Transverse colon (tissue), 4 donors: ENCODE data around the gene CLDN2. TPM values are rescaled to one million over a fixed set of nuclear protein-coding genes. Genes with fewer than 3 reads are reported as not detected.
A peak's percentile ranks its signal among the peaks of the same experiment; 100 is the strongest.

Experiments
- DNase-seq: peaks from one replicate; pipeline ENCODE4 v3.0.0-alpha.2; 2019
- H3K27ac ChIP-seq, 4 donors: fragments of 200-600 bp; sonication (generic); 2 replicates each; pipeline ENCODE4 v1.5.1; 2016 to 2018; ENCODE audit warnings: inconsistent platforms in 4 of 4
- H3K27me3 ChIP-seq: fragments of 200-600 bp; sonication (generic); 2 replicates; pipeline ENCODE4 v1.5.1; 2017; ENCODE audit warnings: inconsistent platforms
- H3K36me3 ChIP-seq, 4 donors: fragments of 200-600 bp; sonication (generic); 2 replicates each; pipeline ENCODE4 v1.5.1; 2017 to 2019; ENCODE audit warnings: inconsistent platforms in 4 of 4
- H3K4me1 ChIP-seq, 4 donors: fragments of 200-600 bp; sonication (generic); 2 replicates each; pipeline ENCODE4 v1.5.1; 2017 to 2020; ENCODE audit warnings: inconsistent platforms in 4 of 4
- H3K4me3 ChIP-seq, 4 donors: fragments of 200-600 bp; sonication (generic); 1 replicate in 1 of 4; 2 replicates in 3 of 4; pipeline versions ENCODE4 v1.5.1 to v1.6.1; 2017 to 2019; ENCODE audit warnings: inconsistent platforms in 4 of 4
- H3K9me3 ChIP-seq, 2 donors: fragments of 200-600 bp; sonication (generic); 2 replicates each; pipeline ENCODE4 v1.5.1; 2017 to 2019; ENCODE audit warnings: inconsistent platforms in 2 of 2
- CTCF ChIP-seq, 5 experiments: fragments of 200-600 bp in 3 of 5; fragments of 450-650 bp in 2 of 5; sonication (generic) in 3 of 5; IDR thresholded peaks; 1 replicate in 2 of 5; 2 replicates in 3 of 5; pipeline ENCODE4 v1.5.1; 2016 to 2017; ENCODE audit warnings: antibody characterized with exemption in 5 of 5, inconsistent platforms in 3 of 5, mild to moderate bottlenecking in 2 of 5, moderate library complexity in 1 of 5
- EP300 ChIP-seq: sonication (generic); formaldehyde crosslinking; IDR thresholded peaks from one replicate; pipeline ENCODE4 v1.6.1; 2017; ENCODE audit warnings: antibody characterized with exemption, low read depth
- POLR2A ChIP-seq: fragments of 450-650 bp; IDR thresholded peaks from one replicate; pipeline ENCODE4 v1.6.1; 2016; ENCODE audit warnings: antibody characterized with exemption, mild to moderate bottlenecking, moderate library complexity
- POLR2AphosphoS5 ChIP-seq, 3 donors: sonication (generic); formaldehyde crosslinking; IDR thresholded peaks; one replicate each; pipeline ENCODE4 v1.6.1; 2016; ENCODE audit warnings: antibody characterized with exemption in 3 of 3
- WGBS, 2 donors: methylation state at CpG; one replicate each; pipeline ENCODE4 v1.1.5; 2018; ENCODE audit warnings: low coverage in 1 of 2; 5-methylcytosine and 5-hydroxymethylcytosine counted together
- in situ Hi-C, 4 donors: fragments of 200-750 bp; cut with MboI; loops; one replicate each; pipeline versions ENCODE4 v1.15.0 to v1.15.1; 2017; ENCODE audit warnings: low sequenced_read_pairs in 3 of 4, low pct_ligation_motif_present in 1 of 4, low pct_unique_long_range_greater_than_20kb in 1 of 4
- intact Hi-C: fragments of 100-400 bp; cut with DNase I; formaldehyde crosslinking; loops from one replicate; pipeline ENCODE4 v1.15.1; 2023; ENCODE audit warnings: low total_unique reads
- total RNA-seq, 4 donors: library from RNA; depleted of rRNA; stranded (reverse); fragments of >200 nt; gene quantifications; one replicate each; pipeline ENCODE4 v1.1.0, GENCODE V29; 2016

CLDN2 gene
- total RNA-seq, 4 donors from 2014 or later = 0.16 to 0.27 TPM; not detected in 2

GRCh38 chrX:106891762-106892460, 28.3 kb upstream of the CLDN2 start:
- no peak for DNase-seq
- WGBS, 2 donors = 61% methylated on average over 7 of the region's 7 CpGs; no CpG with 5 or more reads in 1 of the 2 donors
- no peak for TF ChIP-seq EP300
- no peak for TF ChIP-seq POLR2A
- TF ChIP-seq CTCF (IDR thresholded peaks at IDR 0.05) = no peak
- no peak for TF ChIP-seq POLR2AphosphoS5 (IDR thresholded peaks at IDR 0.05)
- no peaks in the 10 kb centered on the region for H3K4me1 ChIP-seq
- H3K27me3 ChIP-seq = no peaks in the 10 kb centered on the region
- no peaks in the 10 kb centered on the region for H3K9me3 ChIP-seq
- H3K36me3 ChIP-seq = no peaks in the 10 kb centered on the region
- H3K27ac ChIP-seq = no peak overlapping the region
- H3K4me3 ChIP-seq = no peak overlapping the region
- in situ Hi-C loops (no loop called here), intact Hi-C loops (no loop called here)

- intact Hi-C loops = no loop called here
- Histone ChIP-seq H3K27ac (no peak overlapping the region), H3K4me1 (no peaks in the 10 kb centered on the region), H3K36me3 (no peaks in the 10 kb centered on the region), H3K9me3 (no peaks in the 10 kb centered on the region), H3K4me3 (no peak overlapping the region), H3K27me3 (no peaks in the 10 kb centered on the region)
- 23% methylated on average over 6 of the region's 6 CpGs; no CpG with 5 or more reads in 1 of the 2 donors for WGBS, 2 donors
- in situ Hi-C loops = no loop called here
- peak; percentile 45 for DNase-seq
- TF ChIP-seq CTCF (IDR thresholded peaks at IDR 0.05) (peak; percentile 51 to 85 (median 60)), POLR2AphosphoS5 (IDR thresholded peaks at IDR 0.05) (no peak), EP300 (no peak), POLR2A (no peak)
Observed at GRCh38 chrX:106894392-106894909, 25.8 kb upstream of the CLDN2 start.

- Histone ChIP-seq H3K4me1 (no peaks in the 10 kb centered on the region), H3K27ac (no peak overlapping the region), H3K4me3 (no peak overlapping the region), H3K36me3 (no peaks in the 10 kb centered on the region), H3K27me3 (no peaks in the 10 kb centered on the region), H3K9me3 (no peaks in the 10 kb centered on the region)
- intact Hi-C loops (no loop called here), in situ Hi-C loops (no loop called here)
- WGBS, 2 donors = 51% methylated on average over 3 of the region's 3 CpGs; no CpG with 5 or more reads in 1 of the 2 donors
- DNase-seq = no peak
- no peak for TF ChIP-seq CTCF (IDR thresholded peaks at IDR 0.05)
- TF ChIP-seq EP300 = no peak
- TF ChIP-seq POLR2A = no peak
Observed at GRCh38 chrX:106894978-106895452, 25.2 kb upstream of the CLDN2 start.

GRCh38 chrX:106897259-106897658, 22.9 kb upstream of the CLDN2 start:
- in situ Hi-C loops = no loop called here
- no peak for TF ChIP-seq POLR2AphosphoS5 (IDR thresholded peaks at IDR 0.05)
- TF ChIP-seq CTCF (IDR thresholded peaks at IDR 0.05) = no peak
- TF ChIP-seq EP300 = no peak
- TF ChIP-seq POLR2A = no peak
- WGBS, 2 donors = 64% methylated on average over 6 of the region's 6 CpGs; no CpG with 5 or more reads in 1 of the 2 donors
- Histone ChIP-seq H3K9me3 (no peaks in the 10 kb centered on the region), H3K27ac (no peak overlapping the region), H3K4me1 (no peaks in the 10 kb centered on the region), H3K27me3 (no peaks in the 10 kb centered on the region), H3K4me3 (no peak overlapping the region), H3K36me3 (no peaks in the 10 kb centered on the region)
- DNase-seq = no peak
- intact Hi-C loops = no loop called here
